Esophagus squamous epithelium (tissue), 4 donors: ENCODE measurements around the gene PPL.

ENCODE experiments used
- POLR2A ChIP-seq, 4 donors: fragments of 450-650 bp; IDR thresholded peaks; one replicate each; pipeline ENCODE4 v1.6.1; 2017; ENCODE audit warnings: antibody characterized with exemption in 4 of 4, mild to moderate bottlenecking in 4 of 4, moderate library complexity in 3 of 4
- TF ChIP-seq, protein P1 (sequence below), 6 experiments: fragments of 450-650 bp in 4 of 6; fragments of 200-600 bp in 2 of 6; sonication (generic) in 2 of 6; IDR thresholded peaks; one replicate each; pipeline ENCODE4 v1.5.1; 2016 to 2019; ENCODE audit warnings: antibody characterized with exemption in 6 of 6, mild to moderate bottlenecking in 4 of 6, moderate library complexity in 4 of 6

DNA sequence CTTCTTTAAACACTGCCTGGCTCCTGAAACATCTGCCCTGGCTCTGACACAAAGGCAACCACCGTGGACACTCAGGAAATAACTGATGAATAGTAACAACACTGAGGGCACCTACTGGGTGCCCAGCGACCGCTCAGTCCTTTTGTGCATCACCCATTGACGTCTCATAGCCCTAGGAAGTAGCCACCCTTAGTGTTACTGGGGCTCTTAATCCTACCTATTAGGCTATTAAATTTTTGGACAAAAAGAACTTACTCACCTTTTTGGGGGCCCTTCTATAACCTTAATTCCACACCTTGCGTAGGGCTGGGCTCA lies 11.7 kb downstream of the PPL start:
- TF ChIP-seq, protein P1, sequence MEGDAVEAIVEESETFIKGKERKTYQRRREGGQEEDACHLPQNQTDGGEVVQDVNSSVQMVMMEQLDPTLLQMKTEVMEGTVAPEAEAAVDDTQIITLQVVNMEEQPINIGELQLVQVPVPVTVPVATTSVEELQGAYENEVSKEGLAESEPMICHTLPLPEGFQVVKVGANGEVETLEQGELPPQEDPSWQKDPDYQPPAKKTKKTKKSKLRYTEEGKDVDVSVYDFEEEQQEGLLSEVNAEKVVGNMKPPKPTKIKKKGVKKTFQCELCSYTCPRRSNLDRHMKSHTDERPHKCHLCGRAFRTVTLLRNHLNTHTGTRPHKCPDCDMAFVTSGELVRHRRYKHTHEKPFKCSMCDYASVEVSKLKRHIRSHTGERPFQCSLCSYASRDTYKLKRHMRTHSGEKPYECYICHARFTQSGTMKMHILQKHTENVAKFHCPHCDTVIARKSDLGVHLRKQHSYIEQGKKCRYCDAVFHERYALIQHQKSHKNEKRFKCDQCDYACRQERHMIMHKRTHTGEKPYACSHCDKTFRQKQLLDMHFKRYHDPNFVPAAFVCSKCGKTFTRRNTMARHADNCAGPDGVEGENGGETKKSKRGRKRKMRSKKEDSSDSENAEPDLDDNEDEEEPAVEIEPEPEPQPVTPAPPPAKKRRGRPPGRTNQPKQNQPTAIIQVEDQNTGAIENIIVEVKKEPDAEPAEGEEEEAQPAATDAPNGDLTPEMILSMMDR (IDR thresholded peaks at IDR 0.05), result no peak
- TF ChIP-seq POLR2A (IDR thresholded peaks at IDR 0.05), result no peak
